NCI-H748 treated with DMSO at 0.1 percent for 48 hours (cell line): ENCODE measurements around the gene HAPLN3.
A peak's percentile ranks its signal among the peaks of the same experiment; 100 is the strongest.

Source experiments
- DNase-seq: peaks from one replicate; lab custom pipeline; 2025; lab: John Stamatoyannopoulos, UW

The HAPLN3 gene

GRCh38 chr15:88894348-88894818 lies 961 bp downstream of the HAPLN3 start:
- DNase-seq, result peak; percentile 30

- no peak for DNase-seq
Observed at GRCh38 chr15:88891540-88892254, 3.6 kb downstream of the HAPLN3 start.

GRCh38 chr15:88890495-88890894 lies 4.8 kb downstream of the HAPLN3 start:
- no peak for DNase-seq

- DNase-seq, result no peak
Observed at GRCh38 chr15:88888719-88889118, 6.6 kb downstream of the HAPLN3 start.

- no peak for DNase-seq
Observed at GRCh38 chr15:88887068-88887580, 8.2 kb downstream of the HAPLN3 start.

- no peak for DNase-seq
Observed at GRCh38 chr15:88882785-88883184, 12.6 kb downstream of the HAPLN3 start.

- no peak for DNase-seq
Observed at GRCh38 chr15:88881775-88882174, 13.6 kb downstream of the HAPLN3 start.

- DNase-seq, result no peak
Observed at GRCh38 chr15:88880944-88881740, 14.2 kb downstream of the HAPLN3 start.

GRCh38 chr15:88878720-88879184 lies 16.6 kb downstream of the HAPLN3 start:
- DNase-seq, result peak; percentile 14

- no peak for DNase-seq
Observed at GRCh38 chr15:88877906-88878305, 17.4 kb downstream of the HAPLN3 start.

GRCh38 chr15:88877415-88877814 lies 17.9 kb downstream of the HAPLN3 start:
- no peak for DNase-seq

GRCh38 chr15:88876573-88876972 lies 18.8 kb downstream of the HAPLN3 start:
- no peak for DNase-seq

- DNase-seq, result no peak
Observed at GRCh38 chr15:88874684-88875083, 20.7 kb downstream of the HAPLN3 start.

GRCh38 chr15:88874275-88874674 lies 21.1 kb downstream of the HAPLN3 start:
- no peak for DNase-seq

- DNase-seq, result no peak
Observed at GRCh38 chr15:88873786-88874185, 21.6 kb downstream of the HAPLN3 start.

GRCh38 chr15:88872706-88873105 lies 22.6 kb downstream of the HAPLN3 start:
- DNase-seq, result no peak

GRCh38 chr15:88872106-88872505 lies 23.2 kb downstream of the HAPLN3 start:
- DNase-seq, result no peak

- DNase-seq, result no peak
Observed at GRCh38 chr15:88871313-88871712, 24.0 kb downstream of the HAPLN3 start.

- no peak for DNase-seq
Observed at GRCh38 chr15:88866295-88866881, 29.0 kb downstream of the HAPLN3 start.

- DNase-seq, result no peak
Observed at GRCh38 chr15:88865498-88866099, 29.7 kb downstream of the HAPLN3 start.

- no peak for DNase-seq
Observed at GRCh38 chr15:88864861-88865497, 30.4 kb downstream of the HAPLN3 start.

- DNase-seq, result no peak
Observed at GRCh38 chr15:88863412-88863811, 31.9 kb downstream of the HAPLN3 start.
